OCI-LY7 (cell line): ENCODE measurements around the gene WDR19.

Source experiments
- EZH2phosphoT487 ChIP-seq: fragments of 200-600 bp; sonication (generic); IDR thresholded peaks from 2 replicates; pipeline ENCODE4 v1.6.1; 2018; ENCODE audit warnings: low read depth, borderline replicate concordance, mild to moderate bottlenecking, mixed run types, antibody characterized with exemption, low read length, moderate library complexity, mixed read lengths
- TF ChIP-seq, protein P1 (sequence below): fragments of 200-600 bp; sonication (generic); conservative IDR thresholded peaks from 2 replicates; pipeline ENCODE4 v1.5.1; 2014; ENCODE audit warnings: mild to moderate bottlenecking, antibody characterized with exemption, low read length, moderate library complexity, mixed read lengths

DNA sequence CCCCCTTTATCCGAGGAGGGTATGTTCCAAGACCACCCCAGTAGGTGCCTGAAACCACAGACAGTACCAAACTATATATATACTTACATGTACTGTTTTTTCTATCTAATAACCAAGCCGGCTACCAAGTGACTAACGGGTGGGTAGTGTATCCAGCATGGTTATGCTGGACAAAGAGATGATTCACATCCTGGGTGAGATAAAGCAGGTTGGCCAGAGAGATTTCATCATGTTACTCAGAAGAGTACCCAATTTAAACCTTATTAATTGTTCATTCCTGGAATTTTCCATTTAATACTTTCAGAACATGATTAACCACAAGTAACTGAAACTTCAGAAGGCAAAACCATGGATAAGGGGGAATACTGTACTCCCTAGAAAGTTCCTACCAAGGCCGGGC lies 137.3 kb downstream of the WDR19 start:
- TF ChIP-seq, protein P1, sequence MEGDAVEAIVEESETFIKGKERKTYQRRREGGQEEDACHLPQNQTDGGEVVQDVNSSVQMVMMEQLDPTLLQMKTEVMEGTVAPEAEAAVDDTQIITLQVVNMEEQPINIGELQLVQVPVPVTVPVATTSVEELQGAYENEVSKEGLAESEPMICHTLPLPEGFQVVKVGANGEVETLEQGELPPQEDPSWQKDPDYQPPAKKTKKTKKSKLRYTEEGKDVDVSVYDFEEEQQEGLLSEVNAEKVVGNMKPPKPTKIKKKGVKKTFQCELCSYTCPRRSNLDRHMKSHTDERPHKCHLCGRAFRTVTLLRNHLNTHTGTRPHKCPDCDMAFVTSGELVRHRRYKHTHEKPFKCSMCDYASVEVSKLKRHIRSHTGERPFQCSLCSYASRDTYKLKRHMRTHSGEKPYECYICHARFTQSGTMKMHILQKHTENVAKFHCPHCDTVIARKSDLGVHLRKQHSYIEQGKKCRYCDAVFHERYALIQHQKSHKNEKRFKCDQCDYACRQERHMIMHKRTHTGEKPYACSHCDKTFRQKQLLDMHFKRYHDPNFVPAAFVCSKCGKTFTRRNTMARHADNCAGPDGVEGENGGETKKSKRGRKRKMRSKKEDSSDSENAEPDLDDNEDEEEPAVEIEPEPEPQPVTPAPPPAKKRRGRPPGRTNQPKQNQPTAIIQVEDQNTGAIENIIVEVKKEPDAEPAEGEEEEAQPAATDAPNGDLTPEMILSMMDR = no peak
- no peak for TF ChIP-seq EZH2phosphoT487
